ENCODE data around the gene LIMD2.
"Not testable (repeated sequence)": the region's sequence is repeated elsewhere in the genome, so short reads cannot be mapped to it uniquely, and the experiment has no call there.

Gene LIMD2

GRCh38 chr17:63699638-63700527, at the start of gene LIMD2:
LIMD2 (minus strand) TSS chr17:63700125; CDS start chr17:63699298, 827 bp downstream.
- no peak for FAIRE-seq

DNA sequence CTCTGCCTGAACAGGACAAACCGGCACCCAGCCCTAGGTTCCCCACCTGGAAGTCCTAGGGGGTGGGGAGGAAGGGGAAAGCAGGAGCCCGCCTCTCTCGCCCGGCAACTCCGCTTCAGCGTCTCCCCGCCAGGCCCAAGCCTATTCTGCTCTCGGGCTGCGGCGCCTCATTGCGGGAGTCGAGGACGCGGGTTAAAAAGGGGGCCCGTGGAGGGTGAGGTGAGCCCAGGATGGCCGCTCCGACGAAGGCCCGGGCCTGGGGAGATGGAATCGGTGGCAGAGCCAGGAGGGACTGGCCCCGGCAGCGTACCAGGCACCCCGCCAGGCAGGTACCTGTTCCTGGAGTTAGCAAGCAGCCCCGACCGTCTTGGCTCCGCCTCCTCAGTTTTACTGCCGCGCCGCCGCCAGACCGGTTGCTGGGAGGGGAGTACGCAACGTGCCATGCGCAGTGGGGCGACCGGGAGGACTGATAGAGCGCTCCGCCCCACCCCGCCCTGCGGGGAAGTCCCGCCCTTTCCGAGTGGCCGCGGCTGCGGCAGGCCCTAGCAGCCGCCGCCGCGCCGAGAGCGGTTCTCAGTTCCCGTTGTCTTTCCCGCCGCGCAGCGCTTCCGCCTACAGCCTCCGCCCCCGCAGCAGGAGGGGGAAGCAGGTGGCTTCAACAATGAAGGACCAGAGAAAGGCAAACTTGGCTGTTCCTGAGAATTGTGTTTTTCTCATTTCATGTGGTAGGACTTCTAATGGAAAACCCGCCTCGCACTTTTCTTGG, 41.7 kb upstream of the LIMD2 start, which contains the start of gene STRADA:
STRADA (minus strand) TSS at position 392 of the 766 bp plus-strand sequence. CDS start 13,430 bp downstream, outside the sequence.
- FAIRE-seq = peak; percentile 83

DNA sequence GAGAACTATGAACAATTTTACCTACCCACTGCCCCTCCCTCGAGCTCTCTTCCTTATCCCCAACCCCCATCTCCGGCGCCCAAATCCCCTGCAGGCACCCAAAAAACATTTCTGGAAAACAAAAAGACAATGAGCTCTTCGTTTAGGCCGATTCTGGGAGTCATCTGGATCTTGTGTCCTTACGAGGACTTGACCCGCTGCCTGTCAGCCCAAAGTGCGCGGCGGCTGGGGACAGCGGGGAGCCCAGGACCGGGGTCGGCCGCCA, 41.1 kb upstream of the LIMD2 start:
- no peak for FAIRE-seq

DNA sequence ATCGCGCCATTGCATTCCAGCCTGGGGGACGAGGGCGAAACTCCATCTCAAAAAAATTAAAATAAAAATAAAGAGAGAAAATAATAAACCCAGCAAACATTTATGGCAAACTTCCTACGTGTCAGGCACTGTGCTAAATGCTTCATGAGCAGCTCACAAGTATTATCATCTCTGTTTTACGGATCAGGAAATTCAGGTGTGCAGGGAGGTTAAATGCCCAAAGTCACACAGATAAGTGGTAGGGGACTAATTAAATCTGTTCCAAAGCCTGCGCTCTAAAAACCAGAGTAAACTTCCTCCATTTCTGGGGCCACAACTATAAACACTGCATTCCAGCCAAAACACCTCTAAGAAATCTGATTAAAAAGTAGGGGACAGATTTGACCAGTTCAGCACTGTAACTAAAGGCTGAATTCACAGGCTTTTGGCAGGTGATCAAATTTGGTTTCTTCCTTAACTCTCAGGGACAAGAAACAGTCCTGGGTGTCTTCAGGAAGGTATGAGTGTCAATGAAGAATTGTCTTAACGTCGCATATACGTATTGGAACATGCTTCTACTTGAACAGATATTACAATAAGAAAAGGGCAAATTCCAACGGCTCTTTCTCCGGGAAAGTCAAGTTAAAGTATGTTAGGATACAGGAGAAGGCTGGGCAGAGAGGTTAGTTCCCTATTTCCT, 40.7 kb upstream of the LIMD2 start:
- no peak for FAIRE-seq

GRCh38 chr17:63735691-63736090, 35.8 kb upstream of the LIMD2 start:
- FAIRE-seq = no peak

DNA sequence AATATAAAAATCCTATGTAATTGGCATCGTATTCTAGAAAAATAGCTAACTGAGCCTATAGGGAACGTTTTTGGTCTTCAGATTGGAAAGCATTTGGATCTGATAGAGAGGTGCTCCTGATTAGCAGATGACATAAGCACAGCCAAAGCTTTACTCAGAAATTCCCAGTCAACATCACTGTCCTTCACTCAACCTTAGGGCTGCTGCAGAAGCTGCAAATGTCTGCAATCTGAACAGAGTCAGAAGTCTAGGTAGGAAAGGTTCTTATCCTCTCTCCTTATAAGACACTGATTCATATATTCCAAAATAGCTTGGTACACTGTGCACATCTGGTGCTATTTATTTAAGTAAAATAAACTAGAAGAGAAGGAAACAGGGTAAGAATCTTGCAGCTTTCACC, 22.5 kb upstream of the LIMD2 start:
- FAIRE-seq = no peak

GRCh38 chr17:63720194-63720593, 20.3 kb upstream of the LIMD2 start:
- not testable (repeated sequence) for FAIRE-seq

DNA sequence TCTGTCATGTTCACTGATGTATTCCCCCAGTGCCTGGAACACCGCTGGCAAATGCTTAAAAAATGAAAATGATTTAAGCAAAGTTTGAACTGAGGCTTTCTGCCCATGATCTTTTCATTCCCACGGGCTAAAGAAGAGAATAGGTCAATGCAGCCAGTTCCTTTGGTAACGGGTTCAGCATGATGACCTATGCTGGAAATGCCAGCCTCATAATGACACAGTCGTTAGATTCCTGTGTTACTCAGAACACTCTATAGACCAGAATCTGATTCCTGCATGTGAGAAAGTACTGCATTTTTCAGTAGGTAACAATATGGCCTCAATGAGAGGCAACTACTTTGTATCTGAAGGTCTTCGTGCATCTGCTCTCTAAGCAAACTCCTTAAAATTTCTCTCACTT, 19.1 kb upstream of the LIMD2 start:
- FAIRE-seq = no peak

DNA sequence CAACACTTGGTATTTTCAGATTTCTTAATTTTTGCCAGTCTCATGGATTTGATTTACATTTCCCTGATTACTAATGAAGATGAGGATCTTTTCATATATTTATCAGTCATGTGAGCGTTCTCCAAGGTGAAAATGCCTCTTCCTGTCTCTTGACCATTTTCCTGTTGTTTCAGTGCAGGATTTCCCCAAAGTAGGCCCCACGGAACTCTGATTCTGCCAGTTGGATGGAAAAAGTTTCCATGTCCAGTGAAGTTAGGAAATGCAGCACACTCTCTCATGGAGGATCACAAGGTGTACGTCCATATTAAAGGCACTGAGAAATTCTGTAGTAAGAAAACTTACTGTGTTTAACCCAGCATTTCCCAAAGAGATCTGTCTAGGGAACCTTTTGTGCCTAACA, 16.5 kb upstream of the LIMD2 start:
- FAIRE-seq = no peak

DNA sequence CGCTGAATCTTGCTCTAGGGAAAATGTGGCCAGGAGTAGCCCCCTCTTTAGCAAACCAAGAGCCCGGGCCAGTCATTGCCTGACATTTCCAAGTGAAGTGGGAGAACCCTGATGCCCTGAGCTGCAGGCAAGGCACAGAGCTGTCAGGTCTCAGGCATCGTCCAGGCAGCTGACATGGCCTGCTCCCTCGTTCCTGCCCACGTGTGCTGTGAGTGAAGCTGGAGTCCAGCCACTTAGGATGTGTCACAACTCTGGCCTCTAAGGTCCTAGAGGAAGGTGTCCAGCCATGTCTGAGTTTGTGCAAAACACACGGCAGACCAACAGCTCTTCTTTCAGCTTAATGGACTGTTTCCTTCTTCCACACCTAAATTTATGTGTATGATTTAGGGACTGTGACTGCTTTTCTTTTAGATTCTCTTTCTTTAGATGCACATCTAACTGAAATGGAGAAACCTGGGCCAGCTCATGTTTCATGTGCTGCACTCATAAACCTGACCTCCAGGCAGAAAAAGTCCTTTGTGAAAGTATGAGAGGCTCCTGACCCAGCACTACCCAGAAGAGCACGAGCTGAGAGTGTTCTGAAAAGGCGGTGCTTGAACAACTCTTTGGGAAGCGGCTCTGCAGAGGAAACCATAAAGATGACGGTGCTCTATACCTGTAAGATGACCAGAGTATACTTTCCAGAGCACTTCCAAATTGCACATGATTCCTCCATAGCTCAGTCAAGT, 14.8 kb upstream of the LIMD2 start:
- FAIRE-seq = no peak

GRCh38 chr17:63709110-63709509, 9.2 kb upstream of the LIMD2 start:
- no peak for FAIRE-seq

GRCh38 chr17:63707151-63707550, 7.2 kb upstream of the LIMD2 start:
- FAIRE-seq = no peak

DNA sequence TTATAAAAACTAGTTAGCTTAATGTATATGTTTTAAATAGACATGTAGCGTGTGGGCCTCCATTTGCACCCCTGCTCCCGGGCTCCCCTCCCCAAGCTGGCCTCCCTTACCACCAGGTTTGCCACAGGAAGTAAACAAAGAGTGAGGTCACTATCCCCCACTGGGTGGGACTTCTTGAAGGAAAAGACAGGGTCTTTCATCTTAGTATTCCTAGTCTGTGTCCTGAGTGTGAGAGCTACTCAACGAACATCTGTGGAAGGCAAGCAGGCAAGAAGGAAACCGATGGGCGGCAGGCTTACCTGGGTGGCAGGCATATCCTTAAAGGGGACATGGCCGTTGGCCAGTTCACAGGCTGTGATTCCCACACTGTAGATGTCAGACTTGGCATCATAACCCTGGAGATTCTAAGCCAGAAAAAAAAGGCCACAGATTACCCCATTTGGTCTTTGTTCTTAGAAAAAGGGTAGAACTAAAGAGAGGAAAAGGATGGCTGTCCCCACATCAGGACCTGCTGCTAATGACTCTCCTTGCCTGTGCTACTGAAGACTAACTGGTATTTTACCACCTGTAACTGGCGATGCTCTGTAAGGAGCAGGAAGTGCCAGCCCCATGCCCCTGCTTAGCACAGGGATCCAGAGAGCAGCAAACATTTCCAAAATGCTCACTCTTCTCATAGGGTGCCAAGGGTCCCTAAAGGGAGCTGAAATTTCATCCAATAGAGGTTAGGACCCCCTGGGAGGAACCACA, 6.6 kb upstream of the LIMD2 start:
- FAIRE-seq = no peak

DNA sequence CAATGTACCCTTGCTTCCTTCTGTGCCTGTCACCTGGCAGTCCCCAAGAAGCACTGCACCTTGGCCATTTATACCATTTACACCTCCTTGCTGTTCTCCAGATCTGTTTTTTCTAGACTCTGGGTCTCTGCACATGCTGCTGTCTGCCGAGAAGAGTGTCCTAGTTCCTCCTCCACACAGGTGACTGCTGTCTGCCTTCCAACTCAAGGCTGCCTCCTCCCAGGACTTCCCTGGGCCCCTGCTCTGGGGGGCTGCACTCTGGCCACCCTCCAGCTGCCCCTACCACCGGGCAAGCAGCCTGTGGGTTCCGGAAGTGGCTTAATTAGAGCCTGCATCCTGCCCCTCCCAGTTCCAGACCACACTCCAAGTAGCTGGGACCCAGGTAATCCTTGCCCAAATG, 5.7 kb upstream of the LIMD2 start:
- FAIRE-seq = no peak

DNA sequence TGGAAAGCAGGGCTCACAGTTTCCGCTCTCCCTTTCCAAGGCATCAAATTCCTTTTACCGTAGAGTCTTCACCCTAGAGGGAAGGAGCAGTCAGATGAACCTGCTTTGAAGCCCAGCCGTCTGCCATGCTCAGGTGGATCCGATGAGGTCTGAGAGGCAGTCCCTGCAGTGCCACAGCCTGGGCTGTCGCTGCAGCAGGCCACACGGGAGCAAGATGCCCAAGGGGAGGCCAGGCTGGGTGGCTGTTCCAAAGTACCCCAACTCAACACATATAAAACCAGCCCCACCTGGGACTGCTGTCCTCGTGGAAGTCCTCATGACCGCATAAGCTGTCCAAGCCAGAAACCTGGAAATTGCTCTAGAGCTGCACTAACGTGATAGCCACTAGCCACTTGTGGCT, 4.9 kb upstream of the LIMD2 start:
- FAIRE-seq = no peak

- no peak for FAIRE-seq
Observed at GRCh38 chr17:63704259-63704576, 4.3 kb upstream of the LIMD2 start.

GRCh38 chr17:63703556-63704258, 3.8 kb upstream of the LIMD2 start:
- no peak for FAIRE-seq

GRCh38 chr17:63703029-63703428, 3.1 kb upstream of the LIMD2 start:
- FAIRE-seq = no peak

DNA sequence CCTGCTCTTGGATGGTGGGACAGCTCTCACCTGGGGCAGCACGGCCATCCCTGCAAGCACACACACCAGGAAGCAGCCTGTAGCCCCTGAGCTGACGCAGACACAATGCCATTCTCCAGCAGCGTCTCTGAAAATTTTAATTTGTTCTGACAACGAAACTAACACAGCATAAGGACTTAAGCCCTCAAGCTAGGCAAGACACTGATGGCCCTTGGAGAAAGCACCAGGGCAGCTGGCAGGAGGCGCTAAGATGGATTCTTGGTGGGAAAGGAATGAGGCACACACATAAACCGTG, 2.7 kb upstream of the LIMD2 start:
- no peak for FAIRE-seq

- no peak for FAIRE-seq
Observed at GRCh38 chr17:63701868-63702720, 2.2 kb upstream of the LIMD2 start.

- FAIRE-seq = no peak
Observed at GRCh38 chr17:63701456-63701820, 1.5 kb upstream of the LIMD2 start.
